Esophagus muscularis mucosa (tissue), 4 donors: ENCODE measurements around the gene GET4. TPM values are rescaled to one million over a fixed set of nuclear protein-coding genes. Genes with fewer than 3 reads are reported as not detected.

ENCODE experiments used
- DNase-seq: peaks from one replicate; pipeline ENCODE4 v3.0.0-alpha.2; 2017; ENCODE audit errors: extremely low spot score
- H3K27ac ChIP-seq, 4 donors: fragments of 200-600 bp; sonication (generic); replicated peaks in 1 of 4; 1 replicate in 3 of 4; 2 replicates in 1 of 4; pipeline ENCODE4 v1.5.1; 2016 to 2019; ENCODE audit warnings: mild to moderate bottlenecking in 1 of 4
- H3K27me3 ChIP-seq, 4 donors: fragments of 200-600 bp; sonication (generic); one replicate each; pipeline versions ENCODE4 v1.5.1 to v1.6.0; 2016 to 2019
- H3K36me3 ChIP-seq, 4 donors: fragments of 200-600 bp; sonication (generic); one replicate each; pipeline ENCODE4 v1.5.1; 2016 to 2019
- H3K4me1 ChIP-seq, 4 donors: fragments of 200-600 bp; sonication (generic); one replicate each; pipeline ENCODE4 v1.5.1; 2016 to 2019
- H3K4me3 ChIP-seq, 4 donors: fragments of 200-600 bp; sonication (generic); 1 replicate in 2 of 4; 2 replicates in 2 of 4; pipeline ENCODE4 v1.5.1; 2016 to 2019; ENCODE audit warnings: mild to moderate bottlenecking in 4 of 4, moderate library complexity in 1 of 4
- H3K9me3 ChIP-seq, 4 donors: fragments of 200-600 bp; sonication (generic); 1 replicate in 3 of 4; 2 replicates in 1 of 4; pipeline ENCODE4 v1.5.1; 2016 to 2019
- CTCF ChIP-seq, 3 experiments: fragments of 200-600 bp in 2 of 3; fragments of 450-650 bp in 1 of 3; sonication (generic) in 2 of 3; IDR thresholded peaks; one replicate each; pipeline ENCODE4 v1.5.1; 2017 to 2019; ENCODE audit warnings: antibody characterized with exemption in 3 of 3, mild to moderate bottlenecking in 2 of 3, moderate library complexity in 1 of 3
- EP300 ChIP-seq: sonication (generic); formaldehyde crosslinking; IDR thresholded peaks from one replicate; pipeline ENCODE4 v1.6.1; 2017; ENCODE audit warnings: antibody characterized with exemption
- POLR2A ChIP-seq: fragments of 450-650 bp; IDR thresholded peaks from one replicate; pipeline ENCODE4 v1.6.1; 2017; ENCODE audit warnings: antibody characterized with exemption, moderate library complexity, mild to moderate bottlenecking, low read depth
- POLR2AphosphoS5 ChIP-seq, 2 donors: sonication (generic); formaldehyde crosslinking; IDR thresholded peaks; one replicate each; pipeline ENCODE4 v1.6.1; 2017; ENCODE audit warnings: antibody characterized with exemption in 2 of 2
- WGBS: methylation state at CpG from one replicate; pipeline ENCODE4 v1.1.5; 2018; 5-methylcytosine and 5-hydroxymethylcytosine counted together
- intact Hi-C: fragments of 100-400 bp; cut with DNase I; formaldehyde crosslinking; loops from one replicate; pipeline ENCODE4 v1.15.1; 2023
- total RNA-seq, 4 donors: library from RNA; depleted of rRNA; stranded (reverse); fragments of >200 nt; gene quantifications; one replicate each; pipeline versions ENCODE4 v1.1.0 to v1.2.1, GENCODE V29; 2016

The GET4 gene
- total RNA-seq, 4 donors from 2014 or later: 24.7 to 41.3 (median 35.2) TPM

- H3K36me3 ChIP-seq: peaks cover 8 to 42% (median 17%) of the 10 kb centered on the region in 4 donors
- 1% methylated on average over 25 of the region's 26 CpGs for WGBS
- no peaks in the 10 kb centered on the region for H3K27me3 ChIP-seq
- intact Hi-C loops: no loop called here
- peaks cover 60 to 85% (median 75%) of the 10 kb centered on the region in 4 donors for H3K4me1 ChIP-seq
- H3K9me3 ChIP-seq: no peaks in the 10 kb centered on the region
- peak overlapping the region; percentile 84 to 94 (median 91) for H3K27ac ChIP-seq
- H3K4me3 ChIP-seq: peak overlapping the region; percentile 84 to 97 (median 88)
- no peak for TF ChIP-seq EP300
- no peak for TF ChIP-seq POLR2AphosphoS5 (IDR thresholded peaks at IDR 0.05)
- DNase-seq: no peak
Observed at GRCh38 chr7:876972-877311, 588 bp downstream of the GET4 start.

GRCh38 chr7:877312-878232 is 1.2 kb downstream of the GET4 start:
- intact Hi-C loops: no loop called here
- Histone ChIP-seq H3K27ac (peak overlapping the region; percentile 84 to 94 (median 91)), H3K36me3 (peaks cover 2 to 36% (median 11%) of the 10 kb centered on the region in 4 donors), H3K4me1 (peaks cover 57 to 85% (median 74%) of the 10 kb centered on the region in 4 donors), H3K9me3 (no peaks in the 10 kb centered on the region), H3K4me3 (peak overlapping the region; percentile 84 to 97 (median 88)), H3K27me3 (no peaks in the 10 kb centered on the region)
- 21% methylated on average over 43 of the region's 47 CpGs for WGBS
- TF ChIP-seq EP300 (no peak), POLR2AphosphoS5 (IDR thresholded peaks at IDR 0.05) (no peak), CTCF (IDR thresholded peaks at IDR 0.05) (no peak), POLR2A (no peak)
- no peak for DNase-seq

DNA sequence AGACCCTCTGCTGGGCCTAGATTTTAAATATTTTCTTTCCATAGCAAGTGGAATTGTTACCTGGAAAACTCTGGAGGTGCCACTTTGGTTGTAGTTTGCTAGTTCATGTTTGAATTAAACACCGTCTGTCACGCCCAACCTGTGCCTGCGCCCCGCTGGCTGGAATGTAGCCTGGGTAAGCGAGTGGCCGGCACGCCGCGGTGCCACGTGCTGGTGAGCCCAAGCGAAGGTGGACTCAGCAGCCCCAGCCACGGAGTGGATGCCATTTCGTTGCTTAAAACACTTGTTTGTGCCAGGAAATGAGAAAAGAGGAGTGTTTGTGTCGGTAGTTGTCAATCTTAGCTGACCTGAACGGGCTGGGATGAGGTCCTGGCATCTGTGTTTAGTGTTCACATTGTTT is 2.7 kb downstream of the GET4 start:
- peak overlapping the region in 2 of 4 donors; percentile 4 to 58 for H3K27ac ChIP-seq
- intact Hi-C loops: no loop called here

GRCh38 chr7:879706-880105 is 3.4 kb downstream of the GET4 start:
- no peaks in the 10 kb centered on the region for H3K9me3 ChIP-seq
- TF ChIP-seq POLR2A: no peak
- no peak for TF ChIP-seq CTCF (IDR thresholded peaks at IDR 0.05)
- no peak for TF ChIP-seq EP300
- 88% methylated on average over 14 of the region's 14 CpGs for WGBS
- peaks cover 0 to 16% (median 7%) of the 10 kb centered on the region in 4 donors for H3K36me3 ChIP-seq
- DNase-seq: no peak
- H3K27me3 ChIP-seq: no peaks in the 10 kb centered on the region
- peaks cover 62 to 85% (median 74%) of the 10 kb centered on the region in 4 donors for H3K4me1 ChIP-seq
- intact Hi-C loops: no loop called here
- peak overlapping the region in 3 of 4 donors; percentile 4 to 58 (median 20) for H3K27ac ChIP-seq
- H3K4me3 ChIP-seq: no peak overlapping the region

More for the DNA sequence above, 2.7 kb downstream of the GET4 start:
- TF ChIP-seq POLR2AphosphoS5 (IDR thresholded peaks at IDR 0.05): no peak
- TF ChIP-seq CTCF (IDR thresholded peaks at IDR 0.05): no peak
- H3K36me3 ChIP-seq: peaks cover 0 to 21% (median 7%) of the 10 kb centered on the region in 4 donors
- H3K9me3 ChIP-seq: no peaks in the 10 kb centered on the region
- 86% methylated on average over 14 of the region's 15 CpGs for whole genome bisulfite sequencing
- peaks cover 57 to 85% (median 74%) of the 10 kb centered on the region in 4 donors for H3K4me1 ChIP-seq
- H3K27me3 ChIP-seq: no peaks in the 10 kb centered on the region
- no peak for DNase-seq
- H3K4me3 ChIP-seq: no peak overlapping the region

- peaks cover 0 to 10% (median 7%) of the 10 kb centered on the region in 4 donors for H3K36me3 ChIP-seq
- WGBS: 85% methylated on average over 14 of the region's 15 CpGs
- peaks cover 61 to 85% (median 72%) of the 10 kb centered on the region in 4 donors for H3K4me1 ChIP-seq
- TF ChIP-seq EP300: no peak
- no peak for TF ChIP-seq POLR2AphosphoS5 (IDR thresholded peaks at IDR 0.05)
- TF ChIP-seq POLR2A: no peak
- H3K27me3 ChIP-seq: no peaks in the 10 kb centered on the region
- H3K9me3 ChIP-seq: no peaks in the 10 kb centered on the region
- H3K27ac ChIP-seq: peak overlapping the region in 1 of 4 donors; percentile 47
- no peak overlapping the region for H3K4me3 ChIP-seq
- DNase-seq: no peak
- intact Hi-C loops: no loop called here
Observed at GRCh38 chr7:880450-880849, 4.1 kb downstream of the GET4 start.
